ENCODE results near the gene ANAPC4.

Gene ANAPC4

DNA sequence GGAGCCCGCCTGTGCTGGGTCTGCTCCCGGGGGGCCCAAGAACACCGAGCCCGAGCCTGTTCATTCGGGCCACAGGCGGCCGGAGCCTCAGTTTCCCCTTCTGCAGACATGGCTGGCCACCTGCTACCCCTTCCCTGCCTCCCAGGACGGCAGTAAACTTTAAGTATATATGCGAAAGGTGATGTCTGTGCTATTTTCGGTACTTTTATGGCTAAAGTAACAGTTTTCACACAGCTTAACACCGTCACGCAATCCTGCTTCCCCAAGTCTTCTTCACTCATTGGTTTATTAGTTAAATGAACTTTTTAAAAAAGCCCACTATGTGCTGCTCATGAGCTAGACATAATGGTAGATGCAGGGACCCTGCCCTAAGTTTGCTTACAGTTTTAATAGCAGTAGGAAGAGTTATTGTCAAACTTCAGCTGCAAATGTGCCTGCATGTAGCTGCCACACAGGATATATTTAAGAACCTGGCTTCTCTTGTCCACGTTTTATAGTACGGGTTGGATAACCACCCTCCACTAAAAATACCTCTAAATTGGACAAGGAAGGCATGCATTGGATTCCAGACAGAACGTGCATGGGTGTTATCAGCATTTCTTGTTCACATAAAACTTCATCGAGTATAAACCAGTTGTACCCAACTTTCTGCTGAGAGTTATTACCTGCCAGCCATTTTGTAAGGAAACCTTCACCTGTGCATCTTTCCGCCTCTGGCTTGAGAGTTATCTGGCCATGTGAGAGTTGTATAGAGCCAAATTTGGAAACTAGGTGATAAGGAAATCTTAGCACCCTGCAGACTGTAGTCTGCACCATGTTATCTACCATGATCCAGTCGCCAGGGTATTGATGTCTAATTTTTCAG lies 741 bp downstream of the ANAPC4 start:
- no peak for FAIRE-seq

DNA sequence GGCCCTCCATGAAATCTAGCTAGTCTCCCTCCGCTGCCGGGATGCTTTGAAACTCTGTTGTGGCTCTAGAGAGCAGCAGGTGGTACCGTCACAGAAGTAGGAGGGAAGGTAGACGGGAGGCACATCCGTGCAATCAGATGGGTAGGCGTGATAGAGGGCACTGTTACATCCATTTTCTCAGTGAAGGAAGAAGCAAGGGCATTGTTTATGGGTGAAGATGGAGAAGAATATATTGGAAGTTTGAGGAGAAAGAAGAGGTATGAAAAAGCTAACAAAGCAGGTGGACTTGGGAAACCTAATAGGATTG lies 1.3 kb downstream of the ANAPC4 start:
- FAIRE-seq (no peak), DNase-seq (ENCODE audit: low spot score) (no peak)

More for the DNA sequence above, 741 bp downstream of the ANAPC4 start:
- DNase-seq (ENCODE audit: low spot score) = no peak

DNA sequence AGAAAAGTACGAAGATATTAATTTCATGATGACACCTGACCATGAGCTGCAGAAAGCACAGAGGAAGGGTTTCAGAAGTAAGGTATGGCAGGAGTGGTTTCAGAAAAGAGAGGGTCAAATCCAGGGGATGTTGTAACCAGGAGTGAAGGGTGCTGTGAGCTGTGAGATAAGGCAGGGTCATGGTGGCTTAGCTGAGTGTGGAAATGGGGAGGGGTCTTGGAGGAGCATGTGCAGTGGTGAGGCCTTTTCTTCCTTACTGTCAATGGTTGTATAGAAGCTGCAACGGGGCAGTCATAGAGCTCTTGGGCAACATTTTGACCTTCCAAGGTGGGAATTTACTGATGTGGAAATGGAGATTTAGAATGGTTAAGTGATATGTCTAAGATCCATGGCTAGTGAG lies 2.5 kb downstream of the ANAPC4 start:
- DNase-seq (ENCODE audit: low spot score) = no peak
- FAIRE-seq = no peak

DNA sequence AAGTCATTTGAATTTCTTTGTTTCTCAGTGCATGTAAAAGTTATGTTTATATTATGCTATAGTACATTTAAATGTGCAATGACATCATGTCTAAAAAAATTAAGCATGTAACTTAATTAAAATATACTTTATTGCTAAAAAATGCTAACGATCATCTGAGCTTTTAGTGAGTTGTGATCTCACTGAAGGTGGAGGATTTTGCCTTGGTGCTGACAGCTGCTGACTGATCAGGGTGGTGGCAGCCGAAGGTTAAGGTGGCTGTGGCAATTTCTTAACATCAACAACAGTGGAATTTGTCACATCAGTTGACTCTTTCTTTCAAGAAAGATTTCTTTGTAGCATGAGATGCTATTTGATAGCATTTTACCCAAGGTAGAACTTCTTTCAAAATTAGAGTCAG lies 6.6 kb downstream of the ANAPC4 start:
- no peak for DNase-seq (ENCODE audit: low spot score)
- FAIRE-seq = no peak

DNA sequence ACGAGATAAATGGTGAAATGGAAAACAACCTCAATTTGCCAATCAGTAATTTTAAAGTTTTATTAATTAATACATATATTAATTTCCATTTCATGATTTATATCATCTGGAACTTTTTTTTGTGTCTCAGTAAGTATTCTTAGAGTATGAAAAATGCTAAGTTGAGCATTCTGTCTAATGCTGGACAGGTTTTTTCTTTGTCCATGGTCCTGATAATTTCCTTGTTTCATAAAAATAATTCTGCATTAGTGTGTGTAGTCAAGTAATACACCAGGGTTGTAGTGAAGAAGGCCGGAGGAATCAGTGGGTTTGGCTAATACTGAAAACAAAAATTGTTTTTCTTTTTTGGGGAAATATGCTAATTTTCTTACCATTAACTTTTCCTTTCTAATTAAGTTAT lies 9.9 kb downstream of the ANAPC4 start:
- no peak for FAIRE-seq
- no peak for DNase-seq (ENCODE audit: low spot score)

DNA sequence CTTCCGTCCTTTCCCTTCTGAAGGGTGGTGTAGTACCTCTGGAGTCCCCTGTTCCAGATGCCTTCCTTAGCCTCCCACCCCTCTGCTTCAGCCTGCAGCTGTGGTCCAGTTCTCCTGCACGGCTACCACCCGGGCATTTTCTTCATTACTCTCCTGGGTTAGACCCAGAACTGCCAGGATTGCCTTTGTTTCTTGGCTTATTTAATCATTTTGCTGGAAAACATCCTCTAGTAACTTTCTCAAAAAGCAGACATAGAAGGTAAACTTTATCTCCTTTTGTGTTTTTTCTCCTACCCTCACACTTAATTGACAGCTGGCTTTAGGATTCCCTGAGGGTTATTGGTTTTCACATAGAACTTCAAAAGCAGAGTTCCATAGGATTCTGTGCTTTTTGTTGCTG lies 20.2 kb downstream of the ANAPC4 start:
- DNase-seq (ENCODE audit: low spot score) = no peak
- FAIRE-seq = no peak

DNA sequence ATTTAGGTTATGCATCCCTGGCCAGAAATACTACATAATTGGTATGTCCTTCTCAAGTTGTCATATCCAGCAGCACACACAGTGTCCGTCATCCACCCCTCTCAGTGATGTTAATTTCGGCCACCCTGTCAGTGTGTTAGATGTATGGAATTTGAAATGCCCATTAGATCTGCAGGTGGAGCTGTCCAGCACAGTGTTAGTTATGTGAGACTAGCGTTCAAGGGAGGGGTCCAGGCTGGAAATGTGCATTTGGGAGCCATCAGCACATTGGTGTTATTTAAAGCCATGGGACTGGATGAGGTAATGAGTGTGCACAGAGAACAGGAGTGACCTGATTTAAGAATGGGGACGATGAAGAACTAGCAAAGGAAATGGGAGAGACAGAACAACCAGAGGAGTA lies 22.4 kb downstream of the ANAPC4 start:
- DNase-seq (ENCODE audit: low spot score) (no peak), FAIRE-seq (no peak)

DNA sequence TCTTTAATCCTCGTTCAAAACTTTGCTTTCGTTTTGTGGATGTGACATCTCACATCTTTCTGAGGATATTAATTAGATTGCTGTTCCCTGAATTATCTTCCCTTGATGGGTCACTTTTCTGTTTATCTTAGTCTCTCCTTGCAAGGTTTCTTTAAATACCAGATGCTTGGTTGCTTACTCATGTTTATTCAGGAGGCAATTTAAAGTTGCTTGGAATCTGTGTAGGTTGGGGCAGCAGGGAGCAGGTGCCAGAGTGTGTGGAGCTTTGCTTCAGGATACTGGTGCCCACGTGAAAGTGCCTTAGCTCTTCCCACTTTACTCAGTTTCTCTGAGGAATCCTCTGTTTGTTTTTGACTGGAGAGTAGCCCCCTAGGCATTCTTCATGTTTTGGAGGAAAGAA lies 24.0 kb downstream of the ANAPC4 start:
- DNase-seq (ENCODE audit: low spot score) = no peak
- FAIRE-seq = no peak

DNA sequence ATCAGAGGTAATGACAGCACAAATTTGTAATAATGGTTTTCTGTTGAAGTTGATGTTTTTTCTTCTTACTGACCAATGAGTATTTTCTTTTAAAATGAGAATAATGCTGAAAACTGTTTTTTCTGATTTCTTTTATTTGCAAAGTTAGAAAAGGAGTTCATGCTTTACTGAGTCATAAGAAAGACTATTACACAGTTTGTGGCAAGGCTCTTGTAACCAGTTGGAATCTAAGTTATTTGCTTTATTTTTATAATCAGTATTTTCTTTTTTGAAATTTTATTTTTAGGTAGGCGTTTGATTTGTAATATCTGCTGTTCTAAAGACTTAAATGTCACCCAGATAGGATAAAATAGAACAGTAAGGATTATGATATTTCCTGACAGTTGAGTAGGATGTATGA lies 25.5 kb downstream of the ANAPC4 start:
- FAIRE-seq (no peak), DNase-seq (ENCODE audit: low spot score) (no peak)

DNA sequence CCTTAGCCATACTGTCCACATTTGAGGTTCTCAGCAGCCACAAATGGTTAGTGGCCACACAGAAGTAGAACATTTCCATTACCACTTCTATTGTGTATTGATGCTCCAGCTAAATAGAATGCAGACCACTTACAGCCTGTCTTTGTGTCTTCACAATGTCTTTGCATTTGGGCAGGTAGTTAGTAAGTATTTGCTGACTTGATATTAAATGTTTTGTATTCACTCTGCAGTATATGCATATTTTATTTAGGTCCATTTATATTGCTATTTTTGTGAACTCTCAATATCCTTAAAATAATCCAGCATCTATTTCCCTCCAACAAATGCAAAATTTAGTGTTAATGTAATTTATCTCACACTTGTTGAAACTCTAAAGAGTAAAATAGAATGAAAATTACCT lies 26.6 kb downstream of the ANAPC4 start:
- FAIRE-seq = no peak
- DNase-seq (ENCODE audit: low spot score) = no peak

DNA sequence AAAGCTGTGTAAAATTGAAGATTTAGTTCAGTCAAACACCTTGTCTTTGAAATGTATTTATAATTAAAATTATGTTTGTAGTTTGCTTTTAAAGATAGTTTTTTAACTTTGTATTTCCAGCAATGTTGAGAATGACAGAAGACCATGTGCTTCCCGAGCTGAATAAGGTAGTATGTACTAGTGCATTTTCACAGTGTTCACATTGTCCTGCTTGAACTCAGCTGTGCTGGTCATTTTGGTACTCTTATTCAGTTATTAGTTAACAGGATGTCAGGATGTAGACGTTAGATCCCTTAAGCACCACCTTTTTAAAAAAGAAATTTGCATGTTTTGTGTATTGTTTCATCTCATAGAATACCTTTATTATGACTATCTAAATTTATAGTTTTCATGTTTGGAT lies 28.4 kb downstream of the ANAPC4 start:
- FAIRE-seq (no peak), DNase-seq (ENCODE audit: low spot score) (no peak)

DNA sequence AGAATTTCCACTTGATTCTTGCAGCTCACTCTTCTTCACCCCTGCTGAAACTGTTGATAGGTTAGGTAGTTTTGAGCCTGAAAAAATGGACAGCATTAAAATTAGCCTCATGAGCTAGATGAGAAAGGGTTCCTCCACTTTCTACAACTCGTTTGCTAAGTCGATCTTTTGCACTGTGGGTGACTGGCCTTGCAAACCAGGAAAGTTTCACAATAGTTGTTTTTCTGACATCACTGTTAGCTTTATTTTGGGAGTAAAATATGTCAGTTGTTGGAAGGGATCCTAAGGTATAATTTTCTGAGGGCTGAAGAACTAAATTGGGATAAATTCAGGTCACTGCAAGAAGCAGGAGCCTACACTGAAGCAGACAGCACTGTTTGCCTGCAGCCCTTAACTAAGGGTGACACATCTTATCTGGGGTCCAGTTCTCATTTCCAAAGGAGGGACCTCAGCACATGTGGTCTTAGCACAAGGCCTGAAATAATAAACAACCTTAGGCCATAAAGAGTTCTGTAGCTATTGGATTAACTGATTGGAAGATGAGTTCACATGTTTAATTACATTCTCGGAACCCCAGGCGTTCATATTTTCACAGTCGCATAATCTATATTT lies 29.1 kb downstream of the ANAPC4 start:
- no peak for DNase-seq (ENCODE audit: low spot score)
- FAIRE-seq = no peak

DNA sequence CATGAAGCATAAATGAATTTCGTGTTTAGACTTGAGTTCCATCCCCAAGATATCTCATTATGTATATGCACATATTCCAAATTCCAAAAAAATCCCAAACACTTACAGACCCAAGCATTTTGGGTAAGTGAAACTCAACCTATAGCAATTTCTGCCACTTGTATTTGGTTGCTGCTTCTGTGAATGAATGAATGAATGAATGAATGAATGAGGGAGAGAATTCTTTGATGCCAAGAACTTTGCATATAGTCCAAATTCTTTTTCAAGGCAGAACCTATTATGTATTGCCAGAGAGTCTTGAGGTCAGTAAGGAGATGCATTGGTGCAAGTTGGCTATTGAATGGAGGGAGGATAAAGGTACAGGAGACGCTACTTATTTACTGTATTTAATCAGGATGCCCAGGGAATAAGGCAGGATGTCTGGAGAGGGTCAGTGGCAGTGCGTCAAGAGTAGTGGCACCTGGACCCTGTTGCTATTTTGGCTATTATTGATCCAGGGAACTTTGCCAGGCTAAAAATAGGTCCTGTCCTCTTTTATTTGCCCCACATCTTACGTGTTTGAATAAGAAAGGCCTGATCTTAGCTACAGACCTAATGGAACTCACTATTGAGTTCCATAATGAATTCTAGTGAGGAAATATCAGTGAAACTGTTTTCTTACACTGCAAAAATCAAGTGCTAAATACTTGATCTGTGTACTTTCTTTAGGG lies 33.9 kb downstream of the ANAPC4 start:
- DNase-seq (ENCODE audit: low spot score) (no peak), FAIRE-seq (no peak)

DNA sequence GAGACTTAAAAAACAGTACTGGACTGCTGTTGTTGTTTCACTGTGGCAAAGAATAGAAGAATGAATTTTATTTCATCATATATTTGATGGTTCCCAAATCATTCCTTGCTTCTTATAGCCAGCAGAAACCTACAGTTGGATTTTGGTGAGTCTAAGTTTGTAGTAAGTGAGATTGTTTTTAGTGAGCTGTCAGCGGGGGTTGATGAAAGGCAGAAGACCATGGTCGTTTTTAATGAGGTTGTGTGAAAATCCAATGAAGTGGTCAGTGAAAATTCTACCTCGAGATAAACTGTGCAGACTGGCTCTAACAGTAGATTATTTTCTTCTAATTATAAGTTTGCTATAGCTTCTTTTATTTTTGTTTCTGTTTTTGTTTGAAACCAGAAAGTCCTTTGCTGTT lies 36.2 kb downstream of the ANAPC4 start:
- no peak for FAIRE-seq

DNA sequence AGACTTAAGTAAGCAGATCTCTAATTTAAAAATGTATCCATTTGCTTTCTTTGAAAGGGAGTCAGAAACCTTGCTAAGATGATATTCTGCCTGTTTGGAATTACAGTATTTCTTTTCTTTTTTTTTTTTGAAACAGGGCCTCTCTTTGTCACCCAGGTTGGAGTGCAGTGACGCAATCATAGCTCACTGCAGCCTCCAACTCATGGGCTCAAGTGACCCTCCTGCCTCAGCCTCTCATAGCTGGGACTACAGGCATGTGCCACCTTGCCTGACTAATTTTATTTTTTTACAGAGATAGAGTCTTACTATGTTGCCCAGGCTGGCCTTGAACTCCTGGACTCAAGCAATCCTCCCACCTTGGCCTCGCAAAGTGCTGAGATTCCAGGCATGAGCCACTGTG lies 40.0 kb downstream of the ANAPC4 start:
- FAIRE-seq = no peak

More for the DNA sequence above, 36.2 kb downstream of the ANAPC4 start:
- no peak for DNase-seq (ENCODE audit: low spot score)

DNA sequence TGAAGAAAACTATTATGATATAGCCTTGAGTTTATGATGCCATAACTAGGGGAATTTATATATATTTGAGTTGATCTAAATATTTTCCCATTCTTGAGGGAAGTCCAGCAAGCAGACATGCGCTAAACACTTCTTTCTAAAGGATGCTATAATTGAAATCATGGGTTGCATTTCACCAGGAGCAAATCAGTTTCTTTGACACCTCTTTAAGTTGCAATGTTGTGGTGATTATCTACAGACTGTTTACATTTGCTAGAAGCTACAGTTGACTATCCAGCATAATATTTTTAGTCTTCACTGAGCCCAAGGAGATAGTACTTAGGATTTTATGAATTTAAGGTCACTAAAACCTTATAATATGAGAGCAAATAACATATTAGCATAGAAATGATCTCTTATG lies 43.9 kb downstream of the ANAPC4 start:
- no peak for FAIRE-seq
- DNase-seq (ENCODE audit: low spot score) = no peak

More for the DNA sequence above, 40.0 kb downstream of the ANAPC4 start:
- no peak for DNase-seq (ENCODE audit: low spot score)

DNA sequence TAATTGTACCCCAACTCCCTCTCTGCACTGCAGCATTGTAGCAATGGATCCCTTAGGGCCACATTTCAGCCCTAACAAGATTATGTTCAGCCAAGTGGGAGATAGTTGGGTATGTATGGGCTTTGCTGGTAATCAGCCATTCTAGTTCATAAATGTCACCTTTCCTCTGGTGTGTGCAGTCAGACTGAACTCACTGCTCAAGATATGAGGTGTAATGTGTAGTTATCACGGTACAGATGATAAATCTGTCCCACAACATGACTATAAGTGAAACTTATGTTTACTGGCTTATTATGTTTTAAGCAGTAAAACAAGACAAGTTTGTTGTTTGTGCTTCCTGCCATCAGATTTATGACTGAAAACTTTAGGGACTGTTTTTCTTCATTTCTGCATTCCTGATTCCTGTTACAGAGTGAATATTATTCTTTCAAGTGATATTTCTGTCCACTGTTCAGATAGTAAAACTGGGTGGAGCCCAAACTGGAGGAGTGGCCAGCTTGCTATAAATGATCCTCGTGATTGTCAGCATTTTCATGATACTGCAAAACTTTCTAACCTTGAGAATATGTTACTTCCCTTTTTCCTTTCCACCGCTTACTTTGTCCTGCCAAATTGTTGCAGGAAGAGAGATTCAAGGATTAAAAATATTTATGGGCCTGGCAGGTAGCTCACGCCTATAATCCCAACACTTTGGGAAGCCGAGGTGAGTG lies 44.9 kb downstream of the ANAPC4 start:
- FAIRE-seq = no peak

DNA sequence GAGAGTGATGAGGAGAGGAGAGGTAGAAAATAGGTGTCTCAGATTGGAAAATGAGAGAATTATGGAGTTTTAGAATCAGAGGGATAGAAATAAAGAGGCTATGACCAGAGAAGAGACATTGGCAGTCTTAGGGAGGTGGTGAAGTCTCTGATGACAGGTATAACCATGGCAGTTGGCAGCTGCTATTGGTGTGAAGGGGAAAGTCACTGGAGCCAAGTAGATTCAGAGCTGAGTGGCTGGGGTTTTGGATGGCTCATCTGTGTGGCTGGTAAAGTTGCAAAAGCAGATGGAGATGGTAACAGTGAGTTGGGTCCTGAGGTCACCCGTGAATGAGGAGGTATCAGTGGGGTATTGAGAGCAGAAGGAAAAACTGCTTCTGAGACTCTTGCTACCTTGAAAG lies 46.5 kb downstream of the ANAPC4 start:
- no peak for DNase-seq (ENCODE audit: low spot score)
- no peak for FAIRE-seq

More for the DNA sequence above, 44.9 kb downstream of the ANAPC4 start:
- no peak for DNase-seq (ENCODE audit: low spot score)

DNA sequence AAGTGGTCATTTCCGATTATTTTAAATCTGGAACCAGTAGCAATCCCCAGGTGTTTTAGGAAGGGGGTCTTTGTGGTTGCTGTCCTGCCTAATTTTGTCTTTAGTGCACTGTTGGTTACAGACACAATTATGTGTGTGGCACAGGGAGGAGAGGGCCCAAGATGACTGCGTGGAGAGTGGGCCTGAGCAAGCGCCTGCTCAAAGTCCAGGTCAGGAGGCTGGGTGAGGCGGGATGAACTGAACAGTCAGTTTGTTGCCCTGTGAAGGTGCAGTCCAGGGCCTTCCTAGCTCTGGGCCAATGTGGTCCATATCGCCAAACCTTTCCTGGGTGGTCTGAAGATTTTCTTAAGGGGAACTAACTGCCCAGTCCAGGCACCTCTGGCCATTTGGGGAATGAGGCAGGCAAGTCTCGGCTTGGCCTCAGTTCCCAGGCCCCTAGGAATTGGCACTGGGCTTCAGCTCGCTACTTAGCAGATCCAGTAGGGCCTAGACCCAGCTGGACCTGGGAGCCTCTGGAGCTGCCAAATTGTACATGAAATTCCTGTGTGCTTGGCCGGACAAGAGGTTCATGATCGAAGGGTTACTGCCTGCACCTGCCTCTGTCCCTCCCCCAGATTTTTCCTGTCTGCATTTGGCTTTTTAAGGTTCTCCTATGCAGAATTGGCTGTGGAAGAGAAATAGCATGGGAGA lies 47.6 kb downstream of the ANAPC4 start:
- FAIRE-seq = no peak

DNA sequence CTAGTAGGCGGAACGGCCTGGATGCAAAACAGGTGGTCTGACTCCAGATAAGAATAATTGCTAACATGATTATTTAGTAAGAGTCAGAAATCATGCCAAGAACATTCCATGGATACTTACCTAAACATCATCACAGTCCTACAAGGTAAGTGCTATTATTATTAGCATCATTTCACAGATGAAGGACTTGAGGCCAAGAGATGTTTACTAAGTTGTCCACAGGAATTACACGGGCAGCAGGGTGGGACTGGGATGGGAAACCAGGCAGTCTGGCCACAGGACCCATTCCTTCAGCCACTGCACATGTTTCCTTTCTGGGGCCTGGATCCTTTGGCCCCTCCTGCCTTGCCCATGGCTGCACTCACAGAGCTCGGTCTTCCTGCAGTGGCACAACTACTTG lies 48.3 kb downstream of the ANAPC4 start:
- DNase-seq (ENCODE audit: low spot score) = no peak
- no peak for FAIRE-seq

More for the DNA sequence above, 47.6 kb downstream of the ANAPC4 start:
- DNase-seq (ENCODE audit: low spot score) = no peak

DNA sequence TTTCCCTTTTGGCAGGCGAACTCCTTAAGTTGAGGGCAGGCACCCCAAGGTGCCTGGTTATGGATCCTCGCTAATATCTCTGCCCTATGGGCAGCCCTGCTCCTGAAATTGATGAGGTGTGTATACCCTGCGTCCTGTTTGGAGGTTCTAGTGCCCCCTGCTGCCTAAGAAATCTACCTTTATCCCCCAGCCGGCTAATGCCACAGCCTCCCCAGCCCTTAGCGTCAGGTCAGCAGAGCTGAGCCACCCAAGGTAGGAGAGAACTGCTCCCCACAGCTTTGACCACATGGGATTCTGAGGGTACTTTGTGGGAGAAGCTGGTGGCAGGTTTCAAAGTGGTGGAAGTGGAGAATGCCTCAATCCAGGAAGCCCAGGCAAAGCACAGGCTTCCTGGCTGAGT lies 50.8 kb downstream of the ANAPC4 start:
- FAIRE-seq (no peak), DNase-seq (ENCODE audit: low spot score) (no peak)
